ENCODE data around the gene FBXL7. TPM values are rescaled to one million over a fixed set of nuclear protein-coding genes. Genes with fewer than 3 reads are reported as not detected.

Gene FBXL7
- total RNA-seq, 1 experiment from 2014 or later: not detected

DNA sequence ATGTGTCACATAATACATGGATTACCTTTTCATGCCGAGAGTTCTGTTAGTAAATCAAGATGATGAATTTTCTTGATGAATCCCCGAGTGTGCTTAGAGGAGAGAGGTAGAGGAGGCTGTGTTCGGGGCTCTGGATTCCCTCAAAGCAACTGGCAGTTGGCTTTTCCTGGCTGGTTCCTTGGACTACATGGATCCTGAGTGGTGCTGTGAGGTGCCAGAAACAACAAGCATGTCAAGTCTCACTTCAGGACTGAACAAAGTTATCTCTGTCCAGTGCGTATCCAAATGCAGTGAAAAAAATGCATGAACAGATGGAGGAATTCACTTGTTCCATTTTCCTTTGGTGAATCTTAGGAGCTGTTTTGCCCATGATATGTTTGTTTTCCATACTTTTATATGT, 231.7 kb downstream of the FBXL7 start:
- ChIA-PET CTCF (no interaction called here), POLR2A (no interaction called here)
- Histone ChIP-seq H3K36me3 (ENCODE audit: control insufficient read depth, insufficient read depth, low read length) (no peaks in the 10 kb centered on the region), H3K27me3 (ENCODE audit: control insufficient read depth, insufficient read depth, low read length) (no peaks in the 10 kb centered on the region), H3K4me1 (ENCODE audit: control insufficient read depth, insufficient read depth, low read length) (no peaks in the 10 kb centered on the region), H3K4me3 (ENCODE audit: low read depth in 2 of 2, low read length in 2 of 2) (no peak overlapping the region), H3K9me3 (ENCODE audit: control insufficient read depth, insufficient read depth, low read depth, low read length) (peaks cover 14% of the 10 kb centered on the region), H3K27ac (ENCODE audit: low read length) (no peak overlapping the region)
- no TSS peak for BruUV-seq (replicated peaks)
- intact Hi-C loops (cut with micrococcal nuclease; ENCODE audit: unreplicated experiment) (no loop called here), in situ Hi-C loops (cut with HindIII; ENCODE audit: low pct_unique_long_range_greater_than_20kb, low sequenced_read_pairs) (no loop called here)
- TF ChIP-seq TCF7L2 (IDR thresholded peaks at IDR 0.05; ENCODE audit: low read depth, low read length): no peak
- no peak for TF ChIP-seq SIN3A (IDR thresholded peaks at IDR 0.05; ENCODE audit: borderline replicate concordance, insufficient read depth, low read depth, low read length)
- TF ChIP-seq, protein P1, sequence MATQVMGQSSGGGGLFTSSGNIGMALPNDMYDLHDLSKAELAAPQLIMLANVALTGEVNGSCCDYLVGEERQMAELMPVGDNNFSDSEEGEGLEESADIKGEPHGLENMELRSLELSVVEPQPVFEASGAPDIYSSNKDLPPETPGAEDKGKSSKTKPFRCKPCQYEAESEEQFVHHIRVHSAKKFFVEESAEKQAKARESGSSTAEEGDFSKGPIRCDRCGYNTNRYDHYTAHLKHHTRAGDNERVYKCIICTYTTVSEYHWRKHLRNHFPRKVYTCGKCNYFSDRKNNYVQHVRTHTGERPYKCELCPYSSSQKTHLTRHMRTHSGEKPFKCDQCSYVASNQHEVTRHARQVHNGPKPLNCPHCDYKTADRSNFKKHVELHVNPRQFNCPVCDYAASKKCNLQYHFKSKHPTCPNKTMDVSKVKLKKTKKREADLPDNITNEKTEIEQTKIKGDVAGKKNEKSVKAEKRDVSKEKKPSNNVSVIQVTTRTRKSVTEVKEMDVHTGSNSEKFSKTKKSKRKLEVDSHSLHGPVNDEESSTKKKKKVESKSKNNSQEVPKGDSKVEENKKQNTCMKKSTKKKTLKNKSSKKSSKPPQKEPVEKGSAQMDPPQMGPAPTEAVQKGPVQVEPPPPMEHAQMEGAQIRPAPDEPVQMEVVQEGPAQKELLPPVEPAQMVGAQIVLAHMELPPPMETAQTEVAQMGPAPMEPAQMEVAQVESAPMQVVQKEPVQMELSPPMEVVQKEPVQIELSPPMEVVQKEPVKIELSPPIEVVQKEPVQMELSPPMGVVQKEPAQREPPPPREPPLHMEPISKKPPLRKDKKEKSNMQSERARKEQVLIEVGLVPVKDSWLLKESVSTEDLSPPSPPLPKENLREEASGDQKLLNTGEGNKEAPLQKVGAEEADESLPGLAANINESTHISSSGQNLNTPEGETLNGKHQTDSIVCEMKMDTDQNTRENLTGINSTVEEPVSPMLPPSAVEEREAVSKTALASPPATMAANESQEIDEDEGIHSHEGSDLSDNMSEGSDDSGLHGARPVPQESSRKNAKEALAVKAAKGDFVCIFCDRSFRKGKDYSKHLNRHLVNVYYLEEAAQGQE (IDR thresholded peaks at IDR 0.05; ENCODE audit: insufficient read depth in 1 of 2, low read depth in 2 of 2, low read length in 1 of 2): no peak
- TF ChIP-seq POLR2AphosphoS5 (IDR thresholded peaks at IDR 0.05; ENCODE audit: low read depth, low read length): no peak
- TF ChIP-seq, protein P2, sequence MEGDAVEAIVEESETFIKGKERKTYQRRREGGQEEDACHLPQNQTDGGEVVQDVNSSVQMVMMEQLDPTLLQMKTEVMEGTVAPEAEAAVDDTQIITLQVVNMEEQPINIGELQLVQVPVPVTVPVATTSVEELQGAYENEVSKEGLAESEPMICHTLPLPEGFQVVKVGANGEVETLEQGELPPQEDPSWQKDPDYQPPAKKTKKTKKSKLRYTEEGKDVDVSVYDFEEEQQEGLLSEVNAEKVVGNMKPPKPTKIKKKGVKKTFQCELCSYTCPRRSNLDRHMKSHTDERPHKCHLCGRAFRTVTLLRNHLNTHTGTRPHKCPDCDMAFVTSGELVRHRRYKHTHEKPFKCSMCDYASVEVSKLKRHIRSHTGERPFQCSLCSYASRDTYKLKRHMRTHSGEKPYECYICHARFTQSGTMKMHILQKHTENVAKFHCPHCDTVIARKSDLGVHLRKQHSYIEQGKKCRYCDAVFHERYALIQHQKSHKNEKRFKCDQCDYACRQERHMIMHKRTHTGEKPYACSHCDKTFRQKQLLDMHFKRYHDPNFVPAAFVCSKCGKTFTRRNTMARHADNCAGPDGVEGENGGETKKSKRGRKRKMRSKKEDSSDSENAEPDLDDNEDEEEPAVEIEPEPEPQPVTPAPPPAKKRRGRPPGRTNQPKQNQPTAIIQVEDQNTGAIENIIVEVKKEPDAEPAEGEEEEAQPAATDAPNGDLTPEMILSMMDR (IDR thresholded peaks at IDR 0.05): no peak
- ATAC-seq: no peak
- DNase-seq (ENCODE audit: low read depth, low spot score): no peak

DNA sequence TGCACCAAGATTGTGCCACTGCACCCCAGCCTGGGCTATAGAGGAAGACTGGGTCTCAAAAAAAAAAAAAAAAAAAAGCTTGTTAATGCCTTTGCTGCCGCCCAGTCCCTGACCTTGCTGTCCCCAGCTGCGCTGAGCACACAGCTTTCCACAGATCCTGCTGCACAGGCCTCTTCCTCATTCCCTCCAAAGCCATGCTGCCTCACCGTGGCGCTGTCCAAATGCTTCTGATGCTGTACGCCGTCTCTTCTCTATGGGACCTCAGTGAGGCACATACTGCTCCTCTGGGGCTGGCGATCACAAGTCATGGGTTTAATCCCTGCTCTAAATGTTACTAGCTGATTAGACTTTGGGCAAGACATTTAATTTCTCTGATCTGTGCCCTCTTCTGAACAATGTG, 234.1 kb downstream of the FBXL7 start:
- in situ Hi-C loops (cut with HindIII; ENCODE audit: low pct_unique_long_range_greater_than_20kb, low sequenced_read_pairs) (no loop called here), intact Hi-C loops (cut with micrococcal nuclease; ENCODE audit: unreplicated experiment) (no loop called here)
- POLR2A ChIA-PET: no interaction called here
- TF ChIP-seq, protein P2 (IDR thresholded peaks at IDR 0.05): no peak
- no peak for TF ChIP-seq POLR2AphosphoS5 (IDR thresholded peaks at IDR 0.05; ENCODE audit: low read depth, low read length)
- TF ChIP-seq, protein P1 (IDR thresholded peaks at IDR 0.05; ENCODE audit: insufficient read depth in 1 of 2, low read depth in 2 of 2, low read length in 1 of 2): no peak
- TF ChIP-seq TCF7L2 (IDR thresholded peaks at IDR 0.05; ENCODE audit: low read depth, low read length): no peak
- no peak for TF ChIP-seq SIN3A (IDR thresholded peaks at IDR 0.05; ENCODE audit: borderline replicate concordance, insufficient read depth, low read depth, low read length)
- no TSS peak for BruUV-seq (replicated peaks)
- no peak overlapping the region for H3K27ac ChIP-seq (ENCODE audit: low read length)
- CTCF ChIA-PET: no interaction called here
- H3K36me3 ChIP-seq (ENCODE audit: control insufficient read depth, insufficient read depth, low read length): no peaks in the 10 kb centered on the region
- DNase-seq (ENCODE audit: low read depth, low spot score): no peak
- no peaks in the 10 kb centered on the region for H3K27me3 ChIP-seq (ENCODE audit: control insufficient read depth, insufficient read depth, low read length)
- peaks cover 2% of the 10 kb centered on the region; the same call in 1 of the 2 replicates for H3K9me3 ChIP-seq (ENCODE audit: control insufficient read depth, insufficient read depth, low read depth, low read length)
- H3K4me1 ChIP-seq (ENCODE audit: control insufficient read depth, insufficient read depth, low read length): no peaks in the 10 kb centered on the region
- no peak overlapping the region for H3K4me3 ChIP-seq (ENCODE audit: low read depth in 2 of 2, low read length in 2 of 2)
- ATAC-seq: no peak

Data from Panc1 (cell line).